Lung (tissue), 12 donors: ENCODE measurements around the gene TXNRD3. TPM values are rescaled to one million over a fixed set of nuclear protein-coding genes. Genes with fewer than 3 reads are reported as not detected.

ENCODE experiments used
- ATAC-seq: fragments of 200-7000 bp; cut with Tn5 transposase; one replicate; pipeline ENCODE4 v1.9.1; 2020; ENCODE audit warnings: moderate number of reproducible peaks; ENCODE audit not compliant: insufficient read depth, low FRiP score
- DNase-seq, 3 donors: peaks; one replicate each; pipeline ENCODE4 v3.0.0-alpha.2; 2013 to 2017
- H3K27ac ChIP-seq, 2 donors: one replicate each; pipeline ENCODE4 v1.5.1; 2013; ENCODE audit warnings: mild to moderate bottlenecking in 2 of 2, moderate library complexity in 2 of 2, control low read depth in 1 of 2, inconsistent platforms in 1 of 2, low read depth in 1 of 2, low read length in 1 of 2
- H3K27me3 ChIP-seq, 3 donors: one replicate each; pipeline ENCODE4 v1.5.1; 2013; ENCODE audit warnings: low read length in 2 of 3; ENCODE audit not compliant: control insufficient read depth in 3 of 3, insufficient read depth in 3 of 3
- H3K36me3 ChIP-seq, 4 donors: one replicate each; pipeline ENCODE4 v1.5.1; 2013; ENCODE audit warnings: low read length in 4 of 4, mild to moderate bottlenecking in 1 of 4, moderate library complexity in 1 of 4; ENCODE audit not compliant: control insufficient read depth in 4 of 4, insufficient read depth in 4 of 4
- H3K4me1 ChIP-seq, 5 donors: one replicate each; pipeline ENCODE4 v1.5.1; 2013; ENCODE audit warnings: low read length in 5 of 5, mild to moderate bottlenecking in 2 of 5, moderate library complexity in 1 of 5; ENCODE audit not compliant: control insufficient read depth in 5 of 5, insufficient read depth in 5 of 5
- H3K4me3 ChIP-seq: one replicate; pipeline ENCODE4 v1.5.1; 2013; ENCODE audit warnings: mild to moderate bottlenecking, control low read depth, moderate library complexity
- H3K9ac ChIP-seq, 2 donors: one replicate each; pipeline ENCODE4 v1.5.1; 2013; ENCODE audit warnings: low read length in 2 of 2, control low read depth in 1 of 2; ENCODE audit not compliant: insufficient read depth in 1 of 2
- H3K9me3 ChIP-seq, 4 donors: one replicate each; pipeline ENCODE4 v1.5.1; 2013; ENCODE audit warnings: low read length in 3 of 4, mild to moderate bottlenecking in 1 of 4, moderate library complexity in 1 of 4; ENCODE audit not compliant: control insufficient read depth in 4 of 4, insufficient read depth in 3 of 4
- CTCF ChIP-seq: IDR thresholded peaks from 2 replicates; pipeline ENCODE4 v1.5.1; 2012; ENCODE audit warnings: mild to moderate bottlenecking; ENCODE audit errors: control extremely low read depth, extremely low read depth
- WGBS, 2 donors: extraction: QIAGEN DNeasy Blood & Tissue Kit; methylation state at CpG; one replicate each; pipeline ENCODE4 v1.1.7; 2013; 5-methylcytosine and 5-hydroxymethylcytosine counted together
- polyA plus RNA-seq, 2 donors: library from polyadenylated mRNA; stranded (reverse); fragments of 200-250 nt; gene quantifications; one replicate each; pipeline ENCODE4 v1.2.1, GENCODE V29; 2013
- total RNA-seq, 2 donors: library from RNA; depleted of rRNA in 1 of 2; stranded (reverse); fragments of >200 nt in 1 of 2; gene quantifications; one replicate each; pipeline ENCODE4 v1.2.1, GENCODE V29; 2014 to 2021
- donor health status: control.
- donor health status: control.
- donor health status: Bipolar disorder and iron deficiency.
- donor health status: healthy.
- donor health status: DM: yes; HTN: yes; CAD: no.

Gene TXNRD3
- total and polyA plus RNA-seq, 4 donors, result 6.3 to 17.0 (median 10.4) TPM

- Histone ChIP-seq H3K36me3 (no peaks in the 10 kb centered on the region), H3K9ac (no peak overlapping the region), H3K4me1 (no peaks in the 10 kb centered on the region), H3K9me3 (no peaks in the 10 kb centered on the region), H3K4me3 (no peak overlapping the region), H3K27ac (no peak overlapping the region), H3K27me3 (peaks cover 0 to 2% (median 0%) of the 10 kb centered on the region in 3 donors)
- no peak for TF ChIP-seq CTCF
- ATAC-seq (no peak), DNase-seq (no peak)
- WGBS, 2 donors, result 57 to 82% methylated on average over 5 of the region's 5 CpGs
Measured at GRCh38 chr3:126696701-126697267, 41.9 kb upstream of the TXNRD3 start.

- no peaks in the 10 kb centered on the region for H3K4me1 ChIP-seq
- ATAC-seq (no peak), DNase-seq (no peak)
- no peak for TF ChIP-seq CTCF
- no peaks in the 10 kb centered on the region for H3K36me3 ChIP-seq
- H3K4me3 ChIP-seq, result no peak overlapping the region
- H3K27ac ChIP-seq, result no peak overlapping the region
- WGBS, 2 donors, result 8 to 40% methylated on average over 3 of the region's 3 CpGs
- H3K9ac ChIP-seq, result no peak overlapping the region
- H3K9me3 ChIP-seq, result no peaks in the 10 kb centered on the region
- H3K27me3 ChIP-seq, result peaks cover 0 to 2% (median 0%) of the 10 kb centered on the region in 3 donors
Measured at GRCh38 chr3:126693921-126694320, 39.0 kb upstream of the TXNRD3 start.

- no peak for DNase-seq
- Histone ChIP-seq H3K4me3 (no peak overlapping the region), H3K9me3 (no peaks in the 10 kb centered on the region), H3K27me3 (peaks cover 0 to 2% (median 0%) of the 10 kb centered on the region in 3 donors), H3K4me1 (no peaks in the 10 kb centered on the region), H3K27ac (no peak overlapping the region), H3K9ac (no peak overlapping the region), H3K36me3 (no peaks in the 10 kb centered on the region)
- 72 to 82% methylated on average over 5 of the region's 5 CpGs for WGBS, 2 donors
- ATAC-seq, result no peak
- no peak for TF ChIP-seq CTCF
Measured at GRCh38 chr3:126692858-126693257, 37.9 kb upstream of the TXNRD3 start.

GRCh38 chr3:126691765-126692164, 36.8 kb upstream of the TXNRD3 start:
- TF ChIP-seq CTCF, result no peak
- H3K27me3 ChIP-seq, result peaks cover 0 to 2% (median 0%) of the 10 kb centered on the region in 3 donors
- 86 to 90% methylated on average over 4 of the region's 4 CpGs for WGBS, 2 donors

More at GRCh38 chr3:126691765-126692164, 36.8 kb upstream of the TXNRD3 start:
- no peak overlapping the region for H3K27ac ChIP-seq
- no peak overlapping the region for H3K9ac ChIP-seq
- DNase-seq (no peak), ATAC-seq (no peak)
- no peak overlapping the region for H3K4me3 ChIP-seq
- H3K9me3 ChIP-seq, result no peaks in the 10 kb centered on the region
- no peaks in the 10 kb centered on the region for H3K36me3 ChIP-seq
- no peaks in the 10 kb centered on the region for H3K4me1 ChIP-seq
